CD4-positive, alpha-beta T cell treated with Interleukin-12 subunit alpha and Interleukin-12 subunit beta, for 1 hour (primary cell): ENCODE measurements around the gene GPX1.

Experiments
- DNase-seq: peaks from one replicate; pipeline ENCODE4 v3.0.0-alpha.2; 2020

The GPX1 gene

GRCh38 chr3:49310677-49311076 lies 47.5 kb downstream of the GPX1 start:
- no peak for DNase-seq
